ENCODE measurements around the gene ACTL6B.

ACTL6B gene

DNA sequence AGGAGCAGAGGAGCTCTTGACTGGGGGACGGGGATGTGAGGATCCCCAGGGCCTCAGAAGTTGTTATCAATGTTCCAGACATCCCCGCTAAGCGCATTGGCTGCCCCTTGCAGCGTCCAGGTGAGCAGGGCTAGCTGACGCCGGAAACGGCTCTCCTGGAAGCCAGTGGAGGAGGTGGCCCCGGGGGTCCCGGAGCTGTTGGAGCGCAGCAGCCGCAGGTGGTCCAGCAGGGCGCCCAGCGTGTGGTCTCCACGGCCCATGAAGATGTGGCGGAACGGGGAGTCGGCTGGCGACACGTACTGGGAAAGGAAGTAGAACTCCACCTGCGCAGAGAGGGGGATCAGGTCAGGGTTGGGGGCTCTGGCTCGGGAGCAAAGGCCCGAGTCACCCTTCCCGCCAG is 35.4 kb downstream of the ACTL6B start:
- Histone ChIP-seq H4K12ac (ENCODE audit: low read depth, low read length) (no peak overlapping the region), H2BK12ac (ENCODE audit: low read length) (no peak overlapping the region), H2BK120ac (ENCODE audit: insufficient read depth, low read length, poor library complexity) (no peak overlapping the region), H2AFZ (ENCODE audit: insufficient read depth, low read length, poor library complexity) (no peak overlapping the region), H3K18ac (ENCODE audit: low read length) (no peak overlapping the region), H3K23ac (ENCODE audit: low read length) (no peak overlapping the region), H3K27ac (ENCODE audit: low read depth, low read length) (no peak overlapping the region), H3K9me3 (ENCODE audit: insufficient read depth, low read depth, low read length) (no peaks in the 10 kb centered on the region), H3K9ac (ENCODE audit: low read length) (no peak overlapping the region), H4K8ac (ENCODE audit: low read depth, low read length) (no peak overlapping the region), H4K91ac (ENCODE audit: low read depth, low read length) (no peak overlapping the region), H3K4me2 (ENCODE audit: low read length) (no peak overlapping the region), H3K79me1 (ENCODE audit: low read length) (no peaks in the 10 kb centered on the region), H3K79me2 (ENCODE audit: control insufficient read depth, insufficient read depth, low read length, poor library complexity) (no peaks in the 10 kb centered on the region), H3K4ac (ENCODE audit: low read depth, low read length) (no peak overlapping the region), H2BK5ac (ENCODE audit: low read depth, low read length, poor library complexity) (no peak overlapping the region), H3K4me3 (ENCODE audit: low read depth, low read length) (peak overlapping the region; percentile 37), H3K36me3 (ENCODE audit: control insufficient read depth in 1 of 2, insufficient read depth in 2 of 2, low read length in 2 of 2) (no peaks in the 10 kb centered on the region), H3K27me3 (ENCODE audit: insufficient read depth, low read length) (no peaks in the 10 kb centered on the region), H3K14ac (ENCODE audit: low read length) (no peak overlapping the region), H2AK5ac (ENCODE audit: low read length) (no peak overlapping the region), H3K4me1 (ENCODE audit: control insufficient read depth in 1 of 2, insufficient read depth in 2 of 2, low read length in 2 of 2) (no peaks in the 10 kb centered on the region)
- WGBS (ENCODE audit: extremely low coverage, insufficient coverage, insufficient read length), result no CpG with 5 or more reads among the region's 23 CpGs
- no peak for DNase-seq

DNA sequence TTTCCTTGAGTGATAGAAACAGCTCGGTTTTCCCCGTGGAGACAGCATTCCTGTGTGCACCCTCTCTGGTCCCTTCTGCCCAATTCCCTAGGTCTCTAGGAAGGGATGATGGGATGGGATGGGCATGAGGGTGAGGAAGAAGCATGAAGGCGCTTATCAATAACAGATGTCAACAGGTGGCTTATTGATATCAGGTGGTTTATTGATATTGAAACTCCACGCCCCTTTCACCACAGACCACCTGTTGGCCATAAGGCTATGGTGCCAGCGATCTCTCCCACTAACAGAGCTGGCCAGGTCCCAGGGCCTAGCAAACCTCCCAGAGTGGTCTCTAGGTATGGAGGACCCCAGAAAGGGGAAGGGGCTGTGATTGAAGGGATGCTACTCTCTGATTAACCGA is 36.0 kb downstream of the ACTL6B start:
- Histone ChIP-seq H3K79me1 (ENCODE audit: low read length) (no peaks in the 10 kb centered on the region), H3K4me1 (ENCODE audit: control insufficient read depth in 1 of 2, insufficient read depth in 2 of 2, low read length in 2 of 2) (no peaks in the 10 kb centered on the region), H3K4ac (ENCODE audit: low read depth, low read length) (no peak overlapping the region), H2AK5ac (ENCODE audit: low read length) (no peak overlapping the region), H3K9me3 (ENCODE audit: insufficient read depth, low read depth, low read length) (no peaks in the 10 kb centered on the region), H3K36me3 (ENCODE audit: control insufficient read depth in 1 of 2, insufficient read depth in 2 of 2, low read length in 2 of 2) (no peaks in the 10 kb centered on the region), H2BK5ac (ENCODE audit: low read depth, low read length, poor library complexity) (no peak overlapping the region), H2BK12ac (ENCODE audit: low read length) (no peak overlapping the region), H3K23ac (ENCODE audit: low read length) (no peak overlapping the region), H2BK120ac (ENCODE audit: insufficient read depth, low read length, poor library complexity) (no peak overlapping the region), H3K4me2 (ENCODE audit: low read length) (no peak overlapping the region), H3K27me3 (ENCODE audit: insufficient read depth, low read length) (no peaks in the 10 kb centered on the region), H2AFZ (ENCODE audit: insufficient read depth, low read length, poor library complexity) (no peak overlapping the region), H3K79me2 (ENCODE audit: control insufficient read depth, insufficient read depth, low read length, poor library complexity) (no peaks in the 10 kb centered on the region), H3K4me3 (ENCODE audit: low read depth, low read length) (no peak overlapping the region), H3K14ac (ENCODE audit: low read length) (no peak overlapping the region), H4K91ac (ENCODE audit: low read depth, low read length) (no peak overlapping the region), H3K9ac (ENCODE audit: low read length) (no peak overlapping the region), H3K18ac (ENCODE audit: low read length) (no peak overlapping the region), H4K8ac (ENCODE audit: low read depth, low read length) (no peak overlapping the region), H4K12ac (ENCODE audit: low read depth, low read length) (no peak overlapping the region), H3K27ac (ENCODE audit: low read depth, low read length) (no peak overlapping the region)
- no CpG with 5 or more reads among the region's 6 CpGs for WGBS (ENCODE audit: extremely low coverage, insufficient coverage, insufficient read length)
- no peak for DNase-seq

- Histone ChIP-seq H3K23ac (ENCODE audit: low read length) (no peak overlapping the region), H2BK120ac (ENCODE audit: insufficient read depth, low read length, poor library complexity) (no peak overlapping the region), H4K12ac (ENCODE audit: low read depth, low read length) (no peak overlapping the region), H2AK5ac (ENCODE audit: low read length) (no peak overlapping the region), H3K27ac (ENCODE audit: low read depth, low read length) (no peak overlapping the region), H2BK5ac (ENCODE audit: low read depth, low read length, poor library complexity) (no peak overlapping the region), H3K36me3 (ENCODE audit: control insufficient read depth in 1 of 2, insufficient read depth in 2 of 2, low read length in 2 of 2) (peaks cover 2% of the 10 kb centered on the region in 2 experiments), H3K4me1 (ENCODE audit: control insufficient read depth in 1 of 2, insufficient read depth in 2 of 2, low read length in 2 of 2) (peaks cover 3 to 9% of the 10 kb centered on the region in 2 experiments), H3K14ac (ENCODE audit: low read length) (no peak overlapping the region), H3K27me3 (ENCODE audit: insufficient read depth, low read length) (no peaks in the 10 kb centered on the region), H3K79me1 (ENCODE audit: low read length) (no peaks in the 10 kb centered on the region), H3K9me3 (ENCODE audit: insufficient read depth, low read depth, low read length) (no peaks in the 10 kb centered on the region), H3K4me2 (ENCODE audit: low read length) (no peak overlapping the region), H4K8ac (ENCODE audit: low read depth, low read length) (no peak overlapping the region), H3K4ac (ENCODE audit: low read depth, low read length) (no peak overlapping the region), H4K91ac (ENCODE audit: low read depth, low read length) (no peak overlapping the region), H3K9ac (ENCODE audit: low read length) (no peak overlapping the region), H2AFZ (ENCODE audit: insufficient read depth, low read length, poor library complexity) (no peak overlapping the region), H3K79me2 (ENCODE audit: control insufficient read depth, insufficient read depth, low read length, poor library complexity) (peaks cover 2% of the 10 kb centered on the region), H2BK12ac (ENCODE audit: low read length) (no peak overlapping the region), H3K4me3 (ENCODE audit: low read depth, low read length) (no peak overlapping the region), H3K18ac (ENCODE audit: low read length) (no peak overlapping the region)
- DNase-seq, result no peak
- no CpG with 5 or more reads among the region's 6 CpGs for WGBS (ENCODE audit: extremely low coverage, insufficient coverage, insufficient read length)
Observed at GRCh38 chr7:100614308-100614861, 41.9 kb downstream of the ACTL6B start.

DNA sequence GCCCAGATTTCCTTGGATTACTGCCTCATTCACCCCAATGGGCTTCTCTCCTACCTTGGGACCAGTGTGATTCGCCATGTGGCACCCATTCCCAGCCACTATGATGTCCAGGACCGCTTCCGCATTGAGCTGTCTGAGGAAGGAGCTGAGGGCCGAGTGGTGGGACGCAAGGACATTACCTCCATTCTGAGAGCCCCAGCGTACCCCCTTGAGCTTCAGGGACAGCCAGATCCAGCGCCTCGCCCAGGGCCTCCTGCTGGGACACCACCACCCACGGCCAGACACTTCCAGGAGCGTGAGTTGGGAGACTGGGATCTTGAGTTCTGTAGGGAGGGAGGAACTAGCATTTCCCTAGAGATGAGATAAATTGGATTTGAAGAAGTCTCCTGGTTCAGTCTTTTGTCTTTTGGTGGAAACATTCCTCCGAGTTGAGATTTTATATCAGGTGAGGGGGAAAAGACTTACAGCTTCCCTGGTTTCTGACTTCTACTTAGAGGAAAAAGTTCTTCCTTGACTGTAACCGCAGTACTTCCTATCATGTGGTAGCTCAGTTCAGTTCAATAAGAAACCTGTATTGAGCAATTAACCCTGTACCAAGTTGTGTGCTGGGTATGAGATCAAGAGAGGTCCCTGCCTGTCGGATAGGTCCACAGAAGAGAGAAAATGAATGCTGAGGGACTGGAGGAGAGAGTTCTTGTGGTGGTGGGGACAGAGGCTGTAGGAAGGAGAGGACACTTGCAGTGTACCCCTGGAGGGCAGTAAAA is 42.7 kb downstream of the ACTL6B start:
- H3K4me2 ChIP-seq (ENCODE audit: low read length), result no peak overlapping the region
- DNase-seq, result no peak

More for the DNA sequence above, 42.7 kb downstream of the ACTL6B start:
- Histone ChIP-seq H3K27me3 (ENCODE audit: insufficient read depth, low read length) (no peaks in the 10 kb centered on the region), H4K8ac (ENCODE audit: low read depth, low read length) (no peak overlapping the region), H3K27ac (ENCODE audit: low read depth, low read length) (no peak overlapping the region), H3K79me1 (ENCODE audit: low read length) (no peaks in the 10 kb centered on the region), H2BK12ac (ENCODE audit: low read length) (no peak overlapping the region), H4K12ac (ENCODE audit: low read depth, low read length) (no peak overlapping the region), H4K91ac (ENCODE audit: low read depth, low read length) (no peak overlapping the region), H3K23ac (ENCODE audit: low read length) (no peak overlapping the region), H3K14ac (ENCODE audit: low read length) (no peak overlapping the region), H2BK5ac (ENCODE audit: low read depth, low read length, poor library complexity) (no peak overlapping the region), H3K79me2 (ENCODE audit: control insufficient read depth, insufficient read depth, low read length, poor library complexity) (peaks cover 2% of the 10 kb centered on the region), H3K18ac (ENCODE audit: low read length) (no peak overlapping the region), H3K36me3 (ENCODE audit: control insufficient read depth in 1 of 2, insufficient read depth in 2 of 2, low read length in 2 of 2) (peaks cover 2% of the 10 kb centered on the region in 2 experiments), H2AK5ac (ENCODE audit: low read length) (no peak overlapping the region), H3K9me3 (ENCODE audit: insufficient read depth, low read depth, low read length) (no peaks in the 10 kb centered on the region), H2AFZ (ENCODE audit: insufficient read depth, low read length, poor library complexity) (no peak overlapping the region), H3K4ac (ENCODE audit: low read depth, low read length) (no peak overlapping the region), H3K4me3 (ENCODE audit: low read depth, low read length) (no peak overlapping the region), H3K4me1 (ENCODE audit: control insufficient read depth in 1 of 2, insufficient read depth in 2 of 2, low read length in 2 of 2) (peaks cover 3 to 9% of the 10 kb centered on the region in 2 experiments), H3K9ac (ENCODE audit: low read length) (no peak overlapping the region), H2BK120ac (ENCODE audit: insufficient read depth, low read length, poor library complexity) (no peak overlapping the region)
- no CpG with 5 or more reads among the region's 13 CpGs for WGBS (ENCODE audit: extremely low coverage, insufficient coverage, insufficient read length)
